ENCODE results near the gene ENOPH1. TPM values are rescaled to one million over a fixed set of nuclear protein-coding genes. Genes with fewer than 3 reads are reported as not detected.
"Not testable (repeated sequence)": the region's sequence is repeated elsewhere in the genome, so short reads cannot be mapped to it uniquely, and the experiment has no call there.

The ENOPH1 gene
- total RNA-seq (10 to 100 TPM; 17.1 to 17.3 TPM), polyA plus RNA-seq (10 to 100 TPM; 18.0 to 24.4 TPM)
- long read RNA-seq, donor 1, transcript ENOPH1-201 (6 exons, 2,025 nt): major isoform, 123 of 165 reads
- long read RNA-seq, donor 1, transcript ENOPH1-203 (6 exons, 1,874 nt): minor isoform, 28 of 165 reads
- long read RNA-seq, donor 1, partial matches to known transcripts: 3 of 165 reads
- long read RNA-seq, donor 1, other reads (novel, unspliced or antisense): 7 of 165 reads
- long read RNA-seq, donor 2, transcript ENOPH1-201 (6 exons, 2,025 nt): major isoform, 15 of 24 reads
- long read RNA-seq, donor 2, partial matches to known transcripts: 2 of 24 reads
- long read RNA-seq, donor 2, other reads (novel, unspliced or antisense): 3 of 24 reads

DNA sequence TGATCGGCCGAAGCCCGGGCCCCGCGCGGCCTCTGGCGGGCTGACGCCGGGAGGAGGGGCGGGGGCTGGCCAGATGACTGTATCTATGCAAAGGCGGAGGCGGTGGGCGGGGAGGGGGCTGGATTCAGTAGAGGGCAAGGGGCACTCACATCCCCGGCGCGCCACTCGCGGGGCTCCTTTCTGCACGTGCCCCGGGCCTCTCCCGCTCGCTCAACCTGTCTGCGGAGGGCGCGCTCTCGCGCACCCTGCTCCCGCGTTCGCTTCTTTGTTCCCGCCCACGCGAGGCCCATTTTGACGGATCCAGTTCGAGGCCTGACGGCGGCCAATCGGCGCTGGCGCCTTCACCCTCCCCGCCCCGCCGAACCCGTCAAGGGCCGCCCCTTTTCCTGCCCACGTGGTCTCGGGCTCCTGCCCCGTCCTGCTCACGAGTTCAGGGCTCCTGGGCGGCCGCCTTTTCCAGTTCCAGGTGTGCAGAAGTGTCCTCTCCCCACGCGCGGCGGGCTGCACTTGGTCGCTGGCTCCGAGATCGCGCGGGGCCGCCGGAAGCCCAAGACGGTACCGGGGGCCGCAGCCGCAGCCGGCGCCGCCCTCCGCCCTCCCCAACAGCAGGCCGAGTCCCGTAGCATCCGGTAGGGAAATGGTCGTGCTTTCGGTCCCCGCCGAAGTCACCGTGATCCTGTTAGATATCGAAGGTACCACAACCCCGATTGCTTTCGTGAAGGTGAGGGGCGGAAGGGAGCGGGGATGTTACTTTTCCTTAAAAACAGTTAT is at the start of gene ENOPH1, which contains the start of gene HNRNPDL:
Gene ENOPH1 (plus strand): TSS at position 398 of the 771 bp plus-strand sequence. CDS start 240 bp downstream, at position 638.
Gene HNRNPDL (minus strand): TSS at position 270 of the 771 bp plus-strand sequence. CDS start 772 bp downstream, outside the sequence.
- Histone ChIP-seq H3K27me3 (ENCODE audit: control insufficient read depth in 1 of 2, insufficient read depth in 2 of 2, low read length in 1 of 2) (no peaks in the 10 kb centered on the region), H3K9me3 (ENCODE audit: control insufficient read depth, low read length) (no peaks in the 10 kb centered on the region), H3K4me1 (ENCODE audit: control insufficient read depth in 1 of 2, insufficient read depth in 2 of 2, low read length in 2 of 2) (peaks cover 0 to 6% of the 10 kb centered on the region in 2 donors), H3K27ac (ENCODE audit: low read depth in 1 of 2, low read length in 2 of 2) (peak within 1 kb of the TSS; percentile 64 to 97), H3K36me3 (ENCODE audit: control insufficient read depth in 1 of 2, insufficient read depth in 2 of 2, low read length in 1 of 2) (peaks cover 1 to 3% of the 10 kb centered on the region in 2 donors), H3K4me3 (ENCODE audit: low read length in 2 of 2) (peak within 1 kb of the TSS; percentile 90 to 93)
- ATAC-seq (ENCODE audit: low FRiP score): peak; percentile 94
- peak; percentile 98 to 99 for DNase-seq
- intact Hi-C loops (cut with DNase I): loop anchor here (2.0 to 10.0 kb wide), 3 partner anchors 56 to 604 kb away; partner anchors contain the start of genes COPS4 (in 1 of the 2) and THAP9 (in 1 of the 2)
- 0% methylated on average over 67 to 83 of the region's 83 CpGs for WGBS, 2 donors

DNA sequence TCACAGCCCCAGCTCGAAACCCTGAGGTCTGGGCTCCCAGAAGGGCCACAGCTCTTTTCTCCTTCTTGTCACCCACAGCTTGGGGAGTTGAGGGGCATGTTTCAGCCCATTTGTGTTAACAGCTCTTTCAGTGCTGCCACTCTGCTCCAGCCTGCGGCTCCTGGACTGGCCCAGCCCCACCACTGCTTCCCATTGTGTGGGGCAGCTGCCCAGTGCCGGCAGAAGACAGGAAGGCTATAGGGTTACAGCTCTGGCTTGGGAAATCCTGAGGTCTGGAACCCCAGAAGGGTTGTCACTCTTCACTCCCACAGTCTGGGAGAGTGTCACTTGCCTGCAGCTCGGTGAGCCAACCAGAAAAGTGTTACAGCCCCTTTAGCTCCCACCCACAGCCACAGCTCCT is 49.6 kb upstream of the ENOPH1 start:
- ATAC-seq (ENCODE audit: low FRiP score): no peak
- no peaks in the 10 kb centered on the region for H3K36me3 ChIP-seq (ENCODE audit: control insufficient read depth in 1 of 2, insufficient read depth in 2 of 2, low read length in 1 of 2)
- no peaks in the 10 kb centered on the region for H3K4me1 ChIP-seq (ENCODE audit: control insufficient read depth in 1 of 2, insufficient read depth in 2 of 2, low read length in 2 of 2)
- no peaks in the 10 kb centered on the region for H3K9me3 ChIP-seq (ENCODE audit: control insufficient read depth, low read length)
- H3K27me3 ChIP-seq (ENCODE audit: control insufficient read depth in 1 of 2, insufficient read depth in 2 of 2, low read length in 1 of 2): no peaks in the 10 kb centered on the region
- WGBS, 2 donors: 93 to 98% methylated on average over 4 of the region's 4 CpGs
- H3K27ac ChIP-seq (ENCODE audit: low read depth in 1 of 2, low read length in 2 of 2): no peak overlapping the region
- H3K4me3 ChIP-seq (ENCODE audit: low read length in 2 of 2): no peak overlapping the region
- intact Hi-C loops (cut with DNase I): no loop called here
- DNase-seq: no peak

DNA sequence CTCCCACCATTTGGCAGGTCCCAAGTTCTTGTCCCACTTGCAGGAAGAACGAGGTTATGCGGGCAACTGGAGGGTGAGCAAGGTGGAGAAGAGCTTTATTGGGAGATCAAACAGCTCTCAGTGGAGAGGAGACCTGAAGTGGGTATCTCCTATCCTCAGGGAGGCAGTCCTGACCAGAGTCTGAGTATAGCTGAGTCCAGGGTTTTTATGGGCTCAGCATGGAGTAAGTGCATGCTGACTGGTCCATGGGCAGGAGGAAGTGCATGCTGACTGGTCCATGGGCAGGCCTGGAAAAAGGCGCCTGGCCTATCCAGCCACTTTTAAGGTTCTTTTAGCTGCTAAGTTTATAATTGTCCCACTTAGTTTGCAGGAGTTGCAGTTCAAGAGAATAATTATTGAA is 49.2 kb upstream of the ENOPH1 start:
- no peak overlapping the region for H3K4me3 ChIP-seq (ENCODE audit: low read length in 2 of 2)
- no peaks in the 10 kb centered on the region for H3K27me3 ChIP-seq (ENCODE audit: control insufficient read depth in 1 of 2, insufficient read depth in 2 of 2, low read length in 1 of 2)
- no peaks in the 10 kb centered on the region for H3K9me3 ChIP-seq (ENCODE audit: control insufficient read depth, low read length)
- ATAC-seq (ENCODE audit: low FRiP score) (no peak), DNase-seq (no peak)
- intact Hi-C loops (cut with DNase I): no loop called here
- no peaks in the 10 kb centered on the region for H3K4me1 ChIP-seq (ENCODE audit: control insufficient read depth in 1 of 2, insufficient read depth in 2 of 2, low read length in 2 of 2)
- WGBS, 2 donors: 94 to 97% methylated on average over 3 of the region's 3 CpGs
- H3K27ac ChIP-seq (ENCODE audit: low read depth in 1 of 2, low read length in 2 of 2): no peak overlapping the region
- no peaks in the 10 kb centered on the region for H3K36me3 ChIP-seq (ENCODE audit: control insufficient read depth in 1 of 2, insufficient read depth in 2 of 2, low read length in 1 of 2)

DNA sequence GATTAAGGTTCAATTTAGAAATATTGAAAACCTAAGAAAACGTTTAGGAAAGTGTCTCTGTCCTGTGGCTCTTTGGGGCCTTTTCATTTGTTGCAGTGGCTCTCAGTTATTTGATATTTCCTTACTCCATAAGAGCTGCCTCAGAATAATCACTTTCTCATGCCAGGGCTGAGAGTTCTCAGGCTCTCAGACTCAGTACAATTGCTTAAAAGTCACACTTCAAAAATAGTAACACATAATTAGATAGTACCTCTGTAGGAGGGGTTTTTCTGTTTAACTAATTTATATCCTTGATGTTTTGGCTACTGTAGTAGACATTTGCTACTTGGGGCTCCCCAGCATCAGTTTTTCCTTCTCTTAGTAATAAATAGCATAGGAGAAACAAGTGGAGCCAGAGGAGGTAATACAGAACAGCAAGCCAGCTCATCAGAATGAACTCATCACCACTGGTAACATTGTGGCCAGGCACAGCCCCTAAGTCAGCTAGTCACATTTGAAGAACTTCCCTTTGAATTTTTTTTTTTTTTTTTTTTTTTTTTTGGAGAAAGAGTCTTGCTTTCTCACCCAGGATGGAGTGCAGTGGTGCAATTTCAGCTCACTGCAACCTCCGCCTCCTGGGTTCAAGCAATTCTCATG is 48.6 kb upstream of the ENOPH1 start:
- intact Hi-C loops (cut with DNase I): no loop called here
- WGBS, 2 donors: 72 to 78% methylated on average over 2 of the region's 2 CpGs
- ATAC-seq (ENCODE audit: low FRiP score): no peak

DNA sequence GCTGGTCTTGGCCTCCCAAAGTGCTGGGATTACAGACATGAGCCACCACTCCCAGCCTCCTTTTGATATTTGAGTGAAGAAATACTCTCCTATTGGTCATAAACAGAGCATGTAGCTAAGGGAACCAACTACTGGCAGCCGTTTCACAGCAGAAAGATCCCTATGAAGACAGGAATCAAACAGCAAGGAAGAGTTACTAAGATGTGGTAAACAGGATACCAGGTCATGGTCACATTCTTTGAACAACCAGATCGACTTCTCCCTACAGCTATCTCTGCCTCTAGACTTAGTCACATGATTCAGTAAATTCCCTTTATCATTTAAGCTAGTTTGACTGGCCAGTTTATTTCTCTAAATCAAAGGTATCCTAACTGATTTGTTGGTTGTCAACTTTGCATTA is 47.6 kb upstream of the ENOPH1 start:
- Histone ChIP-seq H3K9me3 (ENCODE audit: control insufficient read depth, low read length) (no peaks in the 10 kb centered on the region), H3K4me1 (ENCODE audit: control insufficient read depth in 1 of 2, insufficient read depth in 2 of 2, low read length in 2 of 2) (no peaks in the 10 kb centered on the region), H3K27me3 (ENCODE audit: control insufficient read depth in 1 of 2, insufficient read depth in 2 of 2, low read length in 1 of 2) (no peaks in the 10 kb centered on the region), H3K36me3 (ENCODE audit: control insufficient read depth in 1 of 2, insufficient read depth in 2 of 2, low read length in 1 of 2) (no peaks in the 10 kb centered on the region), H3K4me3 (ENCODE audit: low read length in 2 of 2) (no peak overlapping the region), H3K27ac (ENCODE audit: low read depth in 1 of 2, low read length in 2 of 2) (no peak overlapping the region)
- 91 to 92% methylated on average over 2 of the region's 2 CpGs for WGBS, 2 donors
- DNase-seq: no peak
- intact Hi-C loops (cut with DNase I): no loop called here
- ATAC-seq (ENCODE audit: low FRiP score): no peak

More for the DNA sequence above, 48.6 kb upstream of the ENOPH1 start:
- Histone ChIP-seq H3K4me3 (ENCODE audit: low read length in 2 of 2) (no peak overlapping the region), H3K27me3 (ENCODE audit: control insufficient read depth in 1 of 2, insufficient read depth in 2 of 2, low read length in 1 of 2) (no peaks in the 10 kb centered on the region), H3K4me1 (ENCODE audit: control insufficient read depth in 1 of 2, insufficient read depth in 2 of 2, low read length in 2 of 2) (no peaks in the 10 kb centered on the region), H3K9me3 (ENCODE audit: control insufficient read depth, low read length) (no peaks in the 10 kb centered on the region), H3K36me3 (ENCODE audit: control insufficient read depth in 1 of 2, insufficient read depth in 2 of 2, low read length in 1 of 2) (no peaks in the 10 kb centered on the region), H3K27ac (ENCODE audit: low read depth in 1 of 2, low read length in 2 of 2) (no peak overlapping the region)
- DNase-seq: no peak

DNA sequence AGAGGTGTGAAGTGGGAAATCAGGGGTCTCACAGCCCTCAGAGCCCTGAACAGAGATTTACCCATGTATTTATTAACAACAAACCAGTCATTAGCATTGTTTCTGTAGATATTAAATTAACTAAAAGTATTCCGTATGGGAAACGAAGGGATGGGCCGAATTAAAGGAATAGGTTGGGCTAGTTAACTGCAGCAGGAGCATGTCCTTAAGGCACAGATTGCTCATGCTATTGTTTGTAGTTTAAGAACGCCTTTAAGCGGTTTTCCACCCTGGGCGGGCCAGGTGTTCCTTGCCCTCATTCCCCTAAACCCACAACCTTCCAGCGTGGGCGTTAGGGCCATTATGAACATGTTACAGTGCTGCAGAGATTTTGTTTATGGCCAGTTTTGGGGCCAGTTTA is 44.1 kb upstream of the ENOPH1 start:
- H3K4me3 ChIP-seq (ENCODE audit: low read length in 2 of 2); DNase-seq; H3K27me3 ChIP-seq (ENCODE audit: control insufficient read depth in 1 of 2, insufficient read depth in 2 of 2, low read length in 1 of 2); H3K9me3 ChIP-seq (ENCODE audit: control insufficient read depth, low read length); intact Hi-C loops (cut with DNase I); ATAC-seq (ENCODE audit: low FRiP score); H3K4me1 ChIP-seq (ENCODE audit: control insufficient read depth in 1 of 2, insufficient read depth in 2 of 2, low read length in 2 of 2); H3K27ac ChIP-seq (ENCODE audit: low read depth in 1 of 2, low read length in 2 of 2); H3K36me3 ChIP-seq (ENCODE audit: control insufficient read depth in 1 of 2, insufficient read depth in 2 of 2, low read length in 1 of 2): not testable (repeated sequence)
- WGBS, 2 donors: 96% methylated on average over 8 of the region's 8 CpGs

DNA sequence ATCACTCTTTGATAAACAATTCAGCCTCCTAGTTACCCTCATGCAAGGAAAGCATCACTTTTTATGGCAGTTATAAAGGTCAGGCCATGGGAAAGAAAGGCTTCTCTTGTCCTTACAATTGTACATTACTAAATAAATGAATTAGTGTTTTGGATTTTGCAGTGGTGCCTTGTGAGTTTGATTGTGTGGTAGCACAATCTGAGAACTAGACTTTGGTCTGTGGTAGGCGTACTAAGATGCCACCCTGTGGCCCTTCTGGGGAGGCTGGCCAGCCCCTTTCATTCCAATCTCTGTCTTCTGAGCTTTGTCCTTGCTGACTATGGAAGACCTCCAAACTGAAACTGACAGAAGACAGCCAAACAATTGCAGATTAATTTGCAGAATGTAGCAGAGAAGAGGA is 42.0 kb upstream of the ENOPH1 start:
- intact Hi-C loops (cut with DNase I): no loop called here
- no peak for ATAC-seq (ENCODE audit: low FRiP score)

DNA sequence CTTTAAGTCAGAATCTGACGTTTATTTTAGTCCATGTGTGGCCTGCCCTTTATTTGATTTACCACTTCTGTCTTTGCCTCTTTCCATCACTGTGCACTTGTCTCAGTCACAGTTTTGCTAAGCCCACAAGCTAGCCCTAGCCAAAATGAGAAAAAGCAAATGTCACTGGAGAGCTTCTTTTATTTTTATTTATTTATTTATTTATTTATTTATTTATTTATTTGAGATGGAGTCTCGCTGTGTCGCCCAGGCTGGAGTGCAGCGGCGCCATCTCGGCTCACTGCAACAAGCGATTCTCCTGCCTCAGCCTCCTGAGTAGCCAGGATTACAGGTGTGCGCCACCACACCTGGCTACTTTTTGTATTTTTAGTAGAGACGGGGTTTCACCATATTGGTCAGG is 40.3 kb upstream of the ENOPH1 start:
- H3K4me3 ChIP-seq (ENCODE audit: low read length in 2 of 2); intact Hi-C loops (cut with DNase I): not testable (repeated sequence)
- WGBS, 2 donors: 94 to 95% methylated on average over 9 of the region's 9 CpGs

More for the DNA sequence above, 42.0 kb upstream of the ENOPH1 start:
- H3K27me3 ChIP-seq (ENCODE audit: control insufficient read depth in 1 of 2, insufficient read depth in 2 of 2, low read length in 1 of 2): no peaks in the 10 kb centered on the region
- no peaks in the 10 kb centered on the region for H3K4me1 ChIP-seq (ENCODE audit: control insufficient read depth in 1 of 2, insufficient read depth in 2 of 2, low read length in 2 of 2)
- H3K4me3 ChIP-seq (ENCODE audit: low read length in 2 of 2): no peak overlapping the region
- no peak for DNase-seq
- no peaks in the 10 kb centered on the region for H3K36me3 ChIP-seq (ENCODE audit: control insufficient read depth in 1 of 2, insufficient read depth in 2 of 2, low read length in 1 of 2)
- no peak overlapping the region for H3K27ac ChIP-seq (ENCODE audit: low read depth in 1 of 2, low read length in 2 of 2)
- H3K9me3 ChIP-seq (ENCODE audit: control insufficient read depth, low read length): no peaks in the 10 kb centered on the region
- whole genome bisulfite sequencing, 2 donors: 85 to 86% methylated on average over 1 of the region's 1 CpG

More for the DNA sequence above, 40.3 kb upstream of the ENOPH1 start:
- DNase-seq; H3K36me3 ChIP-seq (ENCODE audit: control insufficient read depth in 1 of 2, insufficient read depth in 2 of 2, low read length in 1 of 2); H3K9me3 ChIP-seq (ENCODE audit: control insufficient read depth, low read length); H3K4me1 ChIP-seq (ENCODE audit: control insufficient read depth in 1 of 2, insufficient read depth in 2 of 2, low read length in 2 of 2); H3K27ac ChIP-seq (ENCODE audit: low read depth in 1 of 2, low read length in 2 of 2); H3K27me3 ChIP-seq (ENCODE audit: control insufficient read depth in 1 of 2, insufficient read depth in 2 of 2, low read length in 1 of 2); ATAC-seq (ENCODE audit: low FRiP score): not testable (repeated sequence)
